Psoas muscle (tissue), 8 donors: ENCODE data around the gene PARP1. TPM values are rescaled to one million over a fixed set of nuclear protein-coding genes. Genes with fewer than 3 reads are reported as not detected.

Source experiments
- ATAC-seq, 4 donors: fragments of 200-7000 bp; cut with Tn5 transposase; one replicate each; pipeline ENCODE4 v1.9.1; 2020; ENCODE audit warnings: moderate library complexity in 3 of 4, mild to moderate bottlenecking in 2 of 4
- DNase-seq, 2 donors: peaks; one replicate each; pipeline ENCODE4 v3.0.0-alpha.2; 2020
- H3K27ac ChIP-seq: fragments of 200-600 bp; one replicate; pipeline ENCODE4 v1.8.0; 2022
- H3K27me3 ChIP-seq, 3 donors: fragments of 200-600 bp in 1 of 3; one replicate each; pipeline versions ENCODE4 v1.6.1 to v1.8.0; 2013 to 2022; ENCODE audit warnings: low read length in 2 of 3, mild to moderate bottlenecking in 2 of 3, moderate library complexity in 1 of 3; ENCODE audit not compliant: insufficient read depth in 3 of 3
- H3K36me3 ChIP-seq, 2 donors: fragments of 200-600 bp in 1 of 2; one replicate each; pipeline versions ENCODE4 v1.6.1 to v1.8.0; 2013 to 2022; ENCODE audit warnings: low read depth in 1 of 2, mild to moderate bottlenecking in 1 of 2, moderate library complexity in 1 of 2; ENCODE audit not compliant: insufficient read depth in 1 of 2
- H3K4me1 ChIP-seq: fragments of 200-600 bp; one replicate; pipeline ENCODE4 v1.8.0; 2022
- H3K4me3 ChIP-seq: fragments of 200-600 bp; one replicate; pipeline ENCODE4 v1.8.0; 2022; ENCODE audit warnings: mild to moderate bottlenecking
- H3K9me3 ChIP-seq: fragments of 200-600 bp; one replicate; pipeline ENCODE4 v1.8.0; 2022
- WGBS, 3 donors: extraction: QIAGEN DNeasy Blood & Tissue Kit; methylation state at CpG; one replicate each; pipeline versions ENCODE4 v1.1.6 to v1.1.7; 2013; 5-methylcytosine and 5-hydroxymethylcytosine counted together
- intact Hi-C, 2 donors: fragments of 100-400 bp; cut with DNase I; formaldehyde crosslinking; loops; one replicate each; pipeline versions ENCODE4 v1.11.0 to v1.14.2; 2022
- polyA plus RNA-seq, 3 donors: library from polyadenylated mRNA; stranded (reverse); fragments of 200-250 nt; gene quantifications; one replicate each; pipeline ENCODE4 v1.2.3, GENCODE V29; 2013
- total RNA-seq, 4 donors: library from RNA; stranded (reverse); fragmentation: NEBNext Ultra II Directional in 2 of 4; extraction: Animal tissue kit (Norgen Biotek cat#: 25700) in 2 of 4; gene quantifications; one replicate each; pipeline versions ENCODE4 v1.2.1 to v1.2.4, GENCODE V29; 2021 to 2023
- TF ChIP-seq, protein P1 (sequence below): fragments of 200-600 bp; IDR thresholded peaks from one replicate; pipeline ENCODE4 v1.8.0; 2022; ENCODE audit warnings: antibody characterized with exemption
- donor health status: healthy with polysubstance abuse.
- donor health status: DM: no; HTN: no; CAD: no; lungs with moderate emphysema.
- donor health status: Bipolar disorder and iron deficiency.
- donor health status: healthy.
- donor health status: DM: yes; HTN: yes; CAD: no.
- donor health status: DM: no; HTN: no; CAD: no.
- donor health status: DM: no; HTN: no; CAD: no.
- donor health status: DM: yes; HTN: yes; CAD: no.

PARP1 gene
- total and polyA plus RNA-seq, 7 donors: 23.8 to 85.8 (median 54.7) TPM

DNA sequence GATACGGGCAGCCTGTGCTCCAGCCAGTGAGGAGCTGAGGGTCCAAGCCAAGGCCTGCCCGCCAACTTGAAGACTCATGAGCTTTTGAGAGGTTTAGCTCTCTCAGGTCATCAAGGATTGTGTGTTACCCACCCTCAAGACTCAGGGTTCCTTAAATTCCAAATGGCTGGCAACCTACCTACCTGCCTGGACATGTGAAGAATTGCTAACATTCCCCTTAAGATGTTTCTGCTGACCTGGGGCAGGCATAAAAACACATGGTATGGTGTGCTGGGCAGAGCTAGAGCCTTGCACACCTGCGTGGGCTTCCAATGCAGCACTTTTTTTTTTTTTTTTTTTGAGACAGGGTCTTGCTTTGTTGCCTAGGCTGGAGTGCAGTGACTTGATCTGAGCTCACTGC is 17.2 kb downstream of the PARP1 start:
- intact Hi-C loops: no loop called here
- 87 to 97% (median 96%) methylated on average over 3 of the region's 3 CpGs for WGBS, 3 donors
- Histone ChIP-seq H3K9me3 (no peaks in the 10 kb centered on the region), H3K36me3 (peaks cover 8 to 92% of the 10 kb centered on the region in 2 donors), H3K4me1 (no peaks in the 10 kb centered on the region), H3K27ac (no peak overlapping the region), H3K27me3 (no peaks in the 10 kb centered on the region), H3K4me3 (no peak overlapping the region)
- no peak for DNase-seq
- no peak for ATAC-seq
- TF ChIP-seq, protein P1, sequence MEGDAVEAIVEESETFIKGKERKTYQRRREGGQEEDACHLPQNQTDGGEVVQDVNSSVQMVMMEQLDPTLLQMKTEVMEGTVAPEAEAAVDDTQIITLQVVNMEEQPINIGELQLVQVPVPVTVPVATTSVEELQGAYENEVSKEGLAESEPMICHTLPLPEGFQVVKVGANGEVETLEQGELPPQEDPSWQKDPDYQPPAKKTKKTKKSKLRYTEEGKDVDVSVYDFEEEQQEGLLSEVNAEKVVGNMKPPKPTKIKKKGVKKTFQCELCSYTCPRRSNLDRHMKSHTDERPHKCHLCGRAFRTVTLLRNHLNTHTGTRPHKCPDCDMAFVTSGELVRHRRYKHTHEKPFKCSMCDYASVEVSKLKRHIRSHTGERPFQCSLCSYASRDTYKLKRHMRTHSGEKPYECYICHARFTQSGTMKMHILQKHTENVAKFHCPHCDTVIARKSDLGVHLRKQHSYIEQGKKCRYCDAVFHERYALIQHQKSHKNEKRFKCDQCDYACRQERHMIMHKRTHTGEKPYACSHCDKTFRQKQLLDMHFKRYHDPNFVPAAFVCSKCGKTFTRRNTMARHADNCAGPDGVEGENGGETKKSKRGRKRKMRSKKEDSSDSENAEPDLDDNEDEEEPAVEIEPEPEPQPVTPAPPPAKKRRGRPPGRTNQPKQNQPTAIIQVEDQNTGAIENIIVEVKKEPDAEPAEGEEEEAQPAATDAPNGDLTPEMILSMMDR: no peak

DNA sequence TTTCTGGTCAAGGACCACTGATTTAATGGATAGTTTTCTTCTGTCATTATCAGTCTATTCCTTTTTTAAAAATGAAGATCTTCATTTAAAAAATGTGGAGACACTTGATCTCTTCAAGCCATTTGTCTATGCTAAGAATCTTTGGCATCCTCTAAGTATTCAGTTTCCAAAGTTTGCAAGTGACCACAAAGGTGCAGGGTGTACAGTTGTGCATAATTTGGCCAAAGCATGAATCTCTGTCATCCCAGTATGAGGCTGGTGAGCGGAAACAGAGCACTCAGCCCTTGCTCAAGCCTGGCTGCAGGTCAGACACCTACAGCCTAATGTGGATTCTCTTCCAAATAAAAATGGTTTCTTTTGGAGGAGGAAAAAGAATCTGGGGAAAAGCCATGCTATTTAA is 19.8 kb downstream of the PARP1 start:
- no peaks in the 10 kb centered on the region for H3K4me1 ChIP-seq
- ATAC-seq: no peak
- no peak for DNase-seq

DNA sequence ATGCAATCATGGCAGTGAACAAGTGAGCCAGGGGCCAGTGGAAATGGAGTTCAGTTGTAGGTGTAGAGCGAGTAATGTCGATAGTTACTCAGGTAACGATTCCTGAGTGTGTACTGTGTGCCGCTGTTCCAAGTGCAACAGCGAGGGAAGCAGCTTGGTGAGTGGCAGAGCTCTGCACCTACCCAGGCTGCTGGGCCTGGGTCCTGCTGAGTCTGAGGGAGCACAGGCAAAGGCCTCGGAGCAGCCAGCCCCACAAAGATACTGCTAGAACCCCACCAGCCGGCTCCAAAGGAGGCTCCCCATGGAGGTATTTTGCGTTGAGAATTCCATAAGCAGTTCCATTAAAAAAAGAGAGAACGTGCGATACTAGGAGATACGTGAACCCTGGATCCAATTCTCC is 23.2 kb downstream of the PARP1 start:
- WGBS, 3 donors: 90 to 97% (median 95%) methylated on average over 11 of the region's 11 CpGs
- intact Hi-C loops: no loop called here
- Histone ChIP-seq H3K9me3 (no peaks in the 10 kb centered on the region), H3K27me3 (no peaks in the 10 kb centered on the region), H3K4me1 (no peaks in the 10 kb centered on the region), H3K36me3 (peaks cover 22 to 100% of the 10 kb centered on the region in 2 donors), H3K27ac (no peak overlapping the region), H3K4me3 (no peak overlapping the region)
- TF ChIP-seq, protein P1: no peak
- DNase-seq: no peak
- ATAC-seq: no peak

More for the DNA sequence above, 19.8 kb downstream of the PARP1 start:
- intact Hi-C loops: no loop called here
- Histone ChIP-seq H3K27me3 (no peaks in the 10 kb centered on the region), H3K9me3 (no peaks in the 10 kb centered on the region), H3K27ac (no peak overlapping the region), H3K4me3 (no peak overlapping the region), H3K36me3 (peaks cover 19 to 95% of the 10 kb centered on the region in 2 donors)
- 70 to 97% (median 76%) methylated on average over 1 of the region's 1 CpG for WGBS, 3 donors
- TF ChIP-seq, protein P1: no peak

DNA sequence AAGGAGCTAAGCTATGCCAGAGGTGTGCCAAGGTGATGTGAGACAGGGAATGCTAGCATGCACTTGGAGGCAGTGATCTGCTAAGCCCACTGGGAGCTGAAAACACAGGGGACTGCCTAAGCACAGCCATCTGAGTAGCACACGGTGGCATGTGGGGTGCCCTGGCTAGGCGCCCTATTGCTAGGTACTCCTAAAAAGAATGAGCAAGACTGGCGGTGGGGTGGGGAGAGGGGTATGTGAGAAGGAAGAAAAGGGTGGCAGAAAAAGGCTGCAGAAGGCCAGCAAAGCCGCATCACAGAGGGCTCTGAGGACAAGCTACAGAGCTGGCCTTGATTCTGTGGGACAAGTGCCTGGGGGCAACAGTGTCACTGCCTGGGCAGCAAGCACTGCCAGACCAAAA is 23.9 kb downstream of the PARP1 start:
- Histone ChIP-seq H3K27me3 (no peaks in the 10 kb centered on the region), H3K36me3 (peaks cover 22 to 100% of the 10 kb centered on the region in 2 donors), H3K9me3 (no peaks in the 10 kb centered on the region), H3K27ac (no peak overlapping the region), H3K4me3 (no peak overlapping the region), H3K4me1 (no peaks in the 10 kb centered on the region)
- DNase-seq (no peak), ATAC-seq (no peak)
- WGBS, 3 donors: 91 to 94% (median 93%) methylated on average over 4 of the region's 4 CpGs
- TF ChIP-seq, protein P1: no peak
- intact Hi-C loops: no loop called here

DNA sequence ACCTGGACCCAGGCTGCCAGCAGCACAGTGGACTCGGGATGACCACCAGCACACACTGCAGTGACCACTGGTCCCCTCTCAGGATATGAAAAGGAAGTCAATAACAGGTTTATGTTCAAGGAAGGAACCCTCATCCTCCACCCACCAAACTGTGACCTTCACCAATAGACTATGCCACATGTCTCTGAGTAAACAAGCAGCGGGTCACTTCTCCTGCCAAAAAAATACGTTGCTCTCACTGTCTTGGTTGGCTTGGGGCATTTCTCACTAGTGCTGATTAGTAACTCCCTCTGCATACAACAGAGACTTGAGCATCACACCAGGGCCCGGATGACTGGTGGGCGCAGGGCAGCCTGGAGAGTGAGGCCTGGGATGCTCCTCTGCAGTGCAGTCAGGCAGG is 25.9 kb downstream of the PARP1 start:
- Histone ChIP-seq H3K4me3 (no peak overlapping the region), H3K27ac (no peak overlapping the region), H3K27me3 (no peaks in the 10 kb centered on the region), H3K4me1 (no peaks in the 10 kb centered on the region), H3K9me3 (no peaks in the 10 kb centered on the region), H3K36me3 (peaks cover 24 to 100% of the 10 kb centered on the region in 2 donors)
- DNase-seq (no peak), ATAC-seq (no peak)
- TF ChIP-seq, protein P1: no peak
- intact Hi-C loops: no loop called here
- WGBS, 3 donors: 80 to 84% (median 80%) methylated on average over 5 of the region's 5 CpGs
